HepG2 (cell line): Measurements from ENCODE around the gene ATRIP. TPM values are rescaled to one million over a fixed set of nuclear protein-coding genes. Genes with fewer than 3 reads are reported as not detected.
A peak's percentile ranks its signal among the peaks of the same experiment; 100 is the strongest.

ENCODE experiments used
- ATM ChIP-seq: fragments of 450-650 bp; IDR thresholded peaks from 2 replicates; pipeline ENCODE4 v1.7.1; 2017; ENCODE audit warnings: mild to moderate bottlenecking, borderline replicate concordance
- CAMTA2 ChIP-seq: sonication (generic); formaldehyde crosslinking; IDR thresholded peaks from 2 replicates; pipeline ENCODE4 v1.4.0; 2020; ENCODE audit warnings: mild to moderate bottlenecking, missing genetic modification reagents, borderline replicate concordance
- HMG20B ChIP-seq: conservative IDR thresholded peaks from 2 replicates; pipeline ENCODE4 v1.6.1; 2016; ENCODE audit warnings: missing genetic modification reagents, missing compliant biosample characterization
- HNRNPL ChIP-seq: fragments of 200-400 bp; formaldehyde crosslinking; IDR thresholded peaks from 2 replicates; pipeline ENCODE4 v1.6.1; 2017; ENCODE audit warnings: mild to moderate bottlenecking, low read depth, low read length
- IRF2 ChIP-seq: IDR thresholded peaks from 2 replicates; pipeline ENCODE4 v1.6.1; 2018; ENCODE audit warnings: missing genetic modification reagents, missing compliant biosample characterization
- IRX3 ChIP-seq: sonication (generic); formaldehyde crosslinking; IDR thresholded peaks from 2 replicates; pipeline ENCODE4 v1.8.1; 2023; ENCODE audit warnings: mild to moderate bottlenecking, low read depth, missing genetic modification reagents, borderline replicate concordance
- NCOA1 ChIP-seq: sonication (generic); formaldehyde crosslinking; IDR thresholded peaks from 2 replicates; pipeline ENCODE4 v1.9.0; 2021; ENCODE audit warnings: missing genetic modification reagents
- NFKBIZ ChIP-seq: IDR thresholded peaks from 2 replicates; pipeline ENCODE4 v1.6.1; 2018; ENCODE audit warnings: missing genetic modification reagents, missing compliant biosample characterization
- PRMT3 ChIP-seq: sonication (generic); formaldehyde crosslinking; IDR thresholded peaks from 2 replicates; pipeline ENCODE4 v1.8.1; 2022; ENCODE audit warnings: low read depth, mild to moderate bottlenecking, moderate library complexity, missing genetic modification reagents, borderline replicate concordance
- RFX5 ChIP-seq: IDR thresholded peaks from 2 replicates; pipeline ENCODE4 v1.6.1; 2011; ENCODE audit warnings: low read depth, low read length, improper control_type of control experiment
- SALL1 ChIP-seq: sonication (generic); formaldehyde crosslinking; IDR thresholded peaks from 2 replicates; pipeline ENCODE4 v1.8.0; 2022; ENCODE audit warnings: mild to moderate bottlenecking, missing genetic modification reagents
- SOX5 ChIP-seq: IDR thresholded peaks from 2 replicates; pipeline ENCODE4 v1.6.1; 2016; ENCODE audit warnings: borderline replicate concordance
- SRY ChIP-seq: sonication (generic); formaldehyde crosslinking; IDR thresholded peaks from 2 replicates; pipeline ENCODE4 v1.8.0; 2022; ENCODE audit warnings: mild to moderate bottlenecking, missing genetic modification reagents
- STAG1 ChIP-seq: sonication (generic); formaldehyde crosslinking; IDR thresholded peaks from 2 replicates; pipeline ENCODE4 v1.4.0; 2020; ENCODE audit warnings: missing genetic modification reagents
- SYNCRIP ChIP-seq: fragments of 200-400 bp; formaldehyde crosslinking; IDR thresholded peaks from 2 replicates; pipeline ENCODE4 v1.6.1; 2018; ENCODE audit warnings: mild to moderate bottlenecking, low read depth, low read length; ENCODE audit not compliant: insufficient read depth
- TAF1 ChIP-seq: sonication (generic); formaldehyde crosslinking; IDR thresholded peaks from 2 replicates; pipeline ENCODE4 v1.4.0; 2020; ENCODE audit warnings: missing genetic modification reagents
- TCF12 ChIP-seq, 2 experiments: fragments of 450-650 bp in 1 of 2; sonication (generic) in 1 of 2; formaldehyde crosslinking in 1 of 2; IDR thresholded peaks; 2 replicates each; pipeline versions ENCODE4 v1.6.1 to v1.8.0; 2017 to 2022; ENCODE audit warnings: antibody characterized with exemption in 1 of 2, mild to moderate bottlenecking in 1 of 2, missing genetic modification reagents in 1 of 2, moderate library complexity in 1 of 2
- ZNF138 ChIP-seq: sonication (generic); formaldehyde crosslinking; IDR thresholded peaks from 2 replicates; pipeline ENCODE4 v1.5.0; 2020; ENCODE audit warnings: mild to moderate bottlenecking, low read depth, missing genetic modification reagents
- ZNF24 ChIP-seq: fragments of 450-650 bp; IDR thresholded peaks from 2 replicates; pipeline ENCODE4 v1.6.1; 2017; ENCODE audit warnings: antibody characterized with exemption, mild to moderate bottlenecking
- ZNF263 ChIP-seq: sonication (generic); formaldehyde crosslinking; IDR thresholded peaks from 2 replicates; pipeline ENCODE4 v1.4.0; 2020; ENCODE audit warnings: missing genetic modification reagents
- ZNF549 ChIP-seq: sonication (generic); formaldehyde crosslinking; IDR thresholded peaks from 2 replicates; pipeline ENCODE4 v1.5.0; 2020; ENCODE audit warnings: missing genetic modification reagents
- ZSCAN12 ChIP-seq: sonication (generic); formaldehyde crosslinking; IDR thresholded peaks from 2 replicates; pipeline ENCODE4 v1.9.0; 2021; ENCODE audit warnings: mild to moderate bottlenecking, missing genetic modification reagents
- polyA plus RNA-seq, 8 experiments: library from polyadenylated mRNA; depleted of rRNA in 3 of 8; stranded (reverse) in 7 of 8; unstranded in 1 of 8; fragments of >200 nt; fragmentation: Illumina TruSeq in 4 of 8; extraction: Trizol in 4 of 8; gene quantifications; 2 replicates each; pipeline versions ENCODE4 v1.2.1 to v1.2.3, GENCODE V29; 2011 to 2016; ENCODE audit warnings: low read depth in 4 of 8, missing spikeins in 1 of 8, mixed read lengths in 1 of 8; ENCODE audit not compliant: insufficient read depth in 1 of 8
- total RNA-seq, 5 experiments: library from RNA; depleted of rRNA; stranded (reverse); fragments of >200 nt; fragmentation: Illumina TruSeq; extraction: Trizol; gene quantifications; 2 replicates each; pipeline ENCODE4 v1.2.3, GENCODE V29; 2016; ENCODE audit warnings: low read depth in 1 of 5
- TF ChIP-seq, protein P1 (sequence below): sonication (generic); formaldehyde crosslinking; IDR thresholded peaks from 2 replicates; pipeline ENCODE4 v1.8.0; 2022; ENCODE audit warnings: missing genetic modification reagents, mild to moderate bottlenecking, inconsistent platforms, borderline replicate concordance
- TF ChIP-seq, protein P2 (sequence below): sonication (generic); formaldehyde crosslinking; IDR thresholded peaks from 2 replicates; pipeline ENCODE4 v1.5.0; 2020; ENCODE audit warnings: missing genetic modification reagents
- TF ChIP-seq, protein P3 (sequence below): sonication (generic); formaldehyde crosslinking; IDR thresholded peaks from 2 replicates; pipeline ENCODE4 v1.5.0; 2020; ENCODE audit warnings: missing genetic modification reagents, mild to moderate bottlenecking, borderline replicate concordance
- TF ChIP-seq, protein P4 (sequence below): sonication (generic); formaldehyde crosslinking; IDR thresholded peaks from 2 replicates; pipeline ENCODE4 v1.5.1; 2020; ENCODE audit warnings: missing genetic modification reagents, mild to moderate bottlenecking, borderline replicate concordance

Gene ATRIP
- total and polyA plus RNA-seq, 2 of the 13 experiments (the other 11 are each of a cell fraction or from before 2014, with no cell fraction given), result 5.1 to 12.5 TPM

DNA sequence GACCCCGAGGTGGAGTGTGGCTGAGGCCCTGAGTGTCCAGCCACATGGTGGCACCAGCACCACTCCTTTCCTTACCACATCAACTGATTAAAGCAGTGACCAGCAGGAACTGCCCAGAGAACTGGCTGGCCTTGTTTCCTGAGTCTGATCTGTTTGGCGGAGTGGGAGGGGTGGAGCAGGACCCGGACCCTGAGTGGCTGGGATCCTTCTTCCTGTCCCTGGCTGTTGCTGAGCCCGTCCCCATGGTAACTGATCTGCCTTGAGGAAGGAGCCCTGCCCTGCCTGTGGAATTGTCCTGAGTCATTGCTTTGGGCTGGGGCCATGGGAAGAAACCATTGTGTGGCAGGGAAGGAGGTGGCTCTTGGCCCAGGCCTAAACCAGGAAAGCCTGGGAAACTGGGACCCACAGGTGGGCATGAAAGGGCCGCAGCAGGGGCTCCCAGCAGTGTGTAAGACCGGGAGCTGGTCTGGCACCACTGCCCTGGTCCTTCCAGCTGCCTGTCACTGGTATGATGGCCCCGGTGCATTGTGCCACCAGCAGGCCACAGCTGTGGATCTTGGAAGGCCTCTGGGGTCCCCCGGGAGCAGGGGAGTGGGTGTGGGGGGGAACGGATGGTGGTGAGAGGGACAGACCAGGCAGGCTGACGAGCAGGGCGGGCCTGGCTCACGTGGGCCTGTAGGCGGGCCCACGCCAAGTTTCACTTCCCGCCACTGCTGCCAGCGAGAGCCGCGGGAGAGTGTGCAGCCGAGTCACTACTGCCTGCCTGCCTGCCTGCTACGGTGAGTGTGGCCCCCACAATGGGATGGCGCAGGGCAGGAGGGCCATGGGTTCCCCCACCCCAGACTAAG, 19.2 kb downstream of the ATRIP start (continued):
- TF ChIP-seq, protein P1, sequence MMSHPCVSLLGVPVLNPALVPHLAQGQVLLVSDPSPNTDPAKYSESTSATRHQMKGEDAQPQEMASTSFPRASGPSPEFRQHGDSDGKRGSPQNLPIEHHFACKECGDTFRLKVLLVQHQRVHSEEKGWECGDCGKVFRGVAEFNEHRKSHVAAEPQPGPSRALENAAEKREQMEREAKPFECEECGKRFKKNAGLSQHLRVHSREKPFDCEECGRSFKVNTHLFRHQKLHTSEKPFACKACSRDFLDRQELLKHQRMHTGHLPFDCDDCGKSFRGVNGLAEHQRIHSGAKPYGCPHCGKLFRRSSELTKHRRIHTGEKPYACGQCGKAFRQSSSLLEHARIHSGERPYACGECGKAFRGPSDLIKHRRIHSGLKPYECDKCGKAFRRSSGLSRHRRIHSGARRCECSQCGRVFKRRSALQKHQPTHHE (CRISPR knock-in tag), result no peak
- TF ChIP-seq STAG1 (CRISPR knock-in tag) (peak; percentile 98), RFX5 (no peak), TAF1 (peak; percentile 26; the same call in 1 of the 2 replicates), ZNF138 (CRISPR knock-in tag) (no peak), TCF12 (IDR thresholded peaks at IDR 0.05) (no peak), TCF12 (CRISPR knock-in tag; IDR thresholded peaks at IDR 0.05) (no peak), ZNF549 (CRISPR knock-in tag) (no peak), IRF2 (peak; percentile 22; the same call in 1 of the 2 replicates), PRMT3 (CRISPR knock-in tag) (no peak), SOX5 (CRISPR knock-in tag) (peak; percentile 34; the same call in 1 of the 2 replicates), ZNF263 (CRISPR knock-in tag) (0 out of 2 replicates have a peak, but pooled peaks have one; percentile 6), ZSCAN12 (no peak), IRX3 (no peak), ZNF24 (no peak), SYNCRIP (no peak), ATM (no peak), CAMTA2 (CRISPR knock-in tag) (no peak), HMG20B (CRISPR knock-in tag) (no peak), HNRNPL (0 out of 2 replicates have a peak, but pooled peaks have one; percentile 29), NCOA1 (CRISPR knock-in tag) (no peak), SALL1 (peak; percentile 59; the same call in 1 of the 2 replicates), SRY (no peak), NFKBIZ (CRISPR knock-in tag) (no peak)
- TF ChIP-seq, protein P2, sequence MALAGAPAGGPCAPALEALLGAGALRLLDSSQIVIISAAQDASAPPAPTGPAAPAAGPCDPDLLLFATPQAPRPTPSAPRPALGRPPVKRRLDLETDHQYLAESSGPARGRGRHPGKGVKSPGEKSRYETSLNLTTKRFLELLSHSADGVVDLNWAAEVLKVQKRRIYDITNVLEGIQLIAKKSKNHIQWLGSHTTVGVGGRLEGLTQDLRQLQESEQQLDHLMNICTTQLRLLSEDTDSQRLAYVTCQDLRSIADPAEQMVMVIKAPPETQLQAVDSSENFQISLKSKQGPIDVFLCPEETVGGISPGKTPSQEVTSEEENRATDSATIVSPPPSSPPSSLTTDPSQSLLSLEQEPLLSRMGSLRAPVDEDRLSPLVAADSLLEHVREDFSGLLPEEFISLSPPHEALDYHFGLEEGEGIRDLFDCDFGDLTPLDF (CRISPR knock-in tag), result no peak
- TF ChIP-seq, protein P3, sequence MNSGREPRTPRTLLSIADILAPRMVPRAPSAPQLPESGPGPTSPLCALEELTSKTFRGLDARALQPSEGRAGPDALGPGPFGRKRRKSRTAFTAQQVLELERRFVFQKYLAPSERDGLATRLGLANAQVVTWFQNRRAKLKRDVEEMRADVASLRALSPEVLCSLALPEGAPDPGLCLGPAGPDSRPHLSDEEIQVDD (CRISPR knock-in tag), result no peak
- TF ChIP-seq, protein P4, sequence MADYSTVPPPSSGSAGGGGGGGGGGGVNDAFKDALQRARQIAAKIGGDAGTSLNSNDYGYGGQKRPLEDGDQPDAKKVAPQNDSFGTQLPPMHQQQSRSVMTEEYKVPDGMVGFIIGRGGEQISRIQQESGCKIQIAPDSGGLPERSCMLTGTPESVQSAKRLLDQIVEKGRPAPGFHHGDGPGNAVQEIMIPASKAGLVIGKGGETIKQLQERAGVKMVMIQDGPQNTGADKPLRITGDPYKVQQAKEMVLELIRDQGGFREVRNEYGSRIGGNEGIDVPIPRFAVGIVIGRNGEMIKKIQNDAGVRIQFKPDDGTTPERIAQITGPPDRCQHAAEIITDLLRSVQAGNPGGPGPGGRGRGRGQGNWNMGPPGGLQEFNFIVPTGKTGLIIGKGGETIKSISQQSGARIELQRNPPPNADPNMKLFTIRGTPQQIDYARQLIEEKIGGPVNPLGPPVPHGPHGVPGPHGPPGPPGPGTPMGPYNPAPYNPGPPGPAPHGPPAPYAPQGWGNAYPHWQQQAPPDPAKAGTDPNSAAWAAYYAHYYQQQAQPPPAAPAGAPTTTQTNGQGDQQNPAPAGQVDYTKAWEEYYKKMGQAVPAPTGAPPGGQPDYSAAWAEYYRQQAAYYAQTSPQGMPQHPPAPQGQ (CRISPR knock-in tag), result no peak
